PFSK-1 (cell line): ENCODE data around the gene KMT2E.

Experiments
- POLR2AphosphoS5 ChIP-seq: IDR thresholded peaks from 2 replicates; pipeline ENCODE4 v1.6.1; 2012; ENCODE audit warnings: low read depth, mild to moderate bottlenecking, control low read depth, low read length, moderate library complexity
- SIN3A ChIP-seq: IDR thresholded peaks from 2 replicates; pipeline ENCODE4 v1.6.1; 2012; ENCODE audit warnings: mild to moderate bottlenecking, low read length, moderate library complexity, borderline replicate concordance; ENCODE audit not compliant: insufficient read depth

- no peak for TF ChIP-seq POLR2AphosphoS5
- TF ChIP-seq SIN3A = no peak
Observed at GRCh38 chr7:105000200-105000599, 13.8 kb upstream of the KMT2E start.
